Gastroesophageal sphincter (tissue), 3 donors: ENCODE measurements around the gene RYR3.

ENCODE experiments used
- EP300 ChIP-seq: sonication (generic); formaldehyde crosslinking; IDR thresholded peaks from one replicate; pipeline ENCODE4 v1.6.1; 2017; ENCODE audit warnings: antibody characterized with exemption, mild to moderate bottlenecking
- POLR2A ChIP-seq, 2 donors: fragments of 450-650 bp; IDR thresholded peaks; one replicate each; pipeline ENCODE4 v1.6.1; 2017; ENCODE audit warnings: antibody characterized with exemption in 2 of 2, mild to moderate bottlenecking in 2 of 2, moderate library complexity in 1 of 2
- TF ChIP-seq, protein P1 (sequence below), 4 experiments: fragments of 200-600 bp in 2 of 4; fragments of 450-650 bp in 2 of 4; sonication (generic) in 1 of 4; IDR thresholded peaks; one replicate each; pipeline ENCODE4 v1.5.1; 2017 to 2019; ENCODE audit warnings: antibody characterized with exemption in 4 of 4, mild to moderate bottlenecking in 2 of 4, moderate library complexity in 2 of 4

DNA sequence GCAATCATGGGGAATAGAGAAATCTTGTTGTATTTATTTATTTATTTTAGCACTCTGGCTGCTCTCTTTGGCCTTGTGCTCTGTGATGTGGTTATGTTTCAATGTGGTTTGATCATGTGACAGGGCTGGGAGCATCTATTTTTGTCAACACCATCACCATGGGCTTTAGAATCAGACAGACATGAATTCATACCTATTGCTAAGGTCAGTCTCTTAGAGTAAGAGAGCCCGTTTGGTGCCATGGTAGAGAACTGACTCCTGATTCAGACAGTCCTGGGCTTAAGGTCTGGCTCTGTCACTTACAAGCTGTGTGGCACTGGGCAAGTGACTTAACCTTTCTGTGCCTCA lies 157.0 kb downstream of the RYR3 start:
- TF ChIP-seq, protein P1, sequence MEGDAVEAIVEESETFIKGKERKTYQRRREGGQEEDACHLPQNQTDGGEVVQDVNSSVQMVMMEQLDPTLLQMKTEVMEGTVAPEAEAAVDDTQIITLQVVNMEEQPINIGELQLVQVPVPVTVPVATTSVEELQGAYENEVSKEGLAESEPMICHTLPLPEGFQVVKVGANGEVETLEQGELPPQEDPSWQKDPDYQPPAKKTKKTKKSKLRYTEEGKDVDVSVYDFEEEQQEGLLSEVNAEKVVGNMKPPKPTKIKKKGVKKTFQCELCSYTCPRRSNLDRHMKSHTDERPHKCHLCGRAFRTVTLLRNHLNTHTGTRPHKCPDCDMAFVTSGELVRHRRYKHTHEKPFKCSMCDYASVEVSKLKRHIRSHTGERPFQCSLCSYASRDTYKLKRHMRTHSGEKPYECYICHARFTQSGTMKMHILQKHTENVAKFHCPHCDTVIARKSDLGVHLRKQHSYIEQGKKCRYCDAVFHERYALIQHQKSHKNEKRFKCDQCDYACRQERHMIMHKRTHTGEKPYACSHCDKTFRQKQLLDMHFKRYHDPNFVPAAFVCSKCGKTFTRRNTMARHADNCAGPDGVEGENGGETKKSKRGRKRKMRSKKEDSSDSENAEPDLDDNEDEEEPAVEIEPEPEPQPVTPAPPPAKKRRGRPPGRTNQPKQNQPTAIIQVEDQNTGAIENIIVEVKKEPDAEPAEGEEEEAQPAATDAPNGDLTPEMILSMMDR (IDR thresholded peaks at IDR 0.05): no peak
- TF ChIP-seq EP300: no peak
- TF ChIP-seq POLR2A (IDR thresholded peaks at IDR 0.05): no peak
